HG02852 (cell line): ENCODE measurements around the gene OTC.

Source experiments
- ATAC-seq: cut with Tn5 transposase; IDR thresholded peaks from one replicate; pipeline ENCODE4 v1.9.1; 2021; ENCODE audit warnings: mild to moderate bottlenecking, moderate library complexity; ENCODE audit not compliant: unreplicated experiment

Gene OTC

GRCh38 chrX:38356401-38356800, 4.0 kb downstream of the OTC start:
- no peak for ATAC-seq

DNA sequence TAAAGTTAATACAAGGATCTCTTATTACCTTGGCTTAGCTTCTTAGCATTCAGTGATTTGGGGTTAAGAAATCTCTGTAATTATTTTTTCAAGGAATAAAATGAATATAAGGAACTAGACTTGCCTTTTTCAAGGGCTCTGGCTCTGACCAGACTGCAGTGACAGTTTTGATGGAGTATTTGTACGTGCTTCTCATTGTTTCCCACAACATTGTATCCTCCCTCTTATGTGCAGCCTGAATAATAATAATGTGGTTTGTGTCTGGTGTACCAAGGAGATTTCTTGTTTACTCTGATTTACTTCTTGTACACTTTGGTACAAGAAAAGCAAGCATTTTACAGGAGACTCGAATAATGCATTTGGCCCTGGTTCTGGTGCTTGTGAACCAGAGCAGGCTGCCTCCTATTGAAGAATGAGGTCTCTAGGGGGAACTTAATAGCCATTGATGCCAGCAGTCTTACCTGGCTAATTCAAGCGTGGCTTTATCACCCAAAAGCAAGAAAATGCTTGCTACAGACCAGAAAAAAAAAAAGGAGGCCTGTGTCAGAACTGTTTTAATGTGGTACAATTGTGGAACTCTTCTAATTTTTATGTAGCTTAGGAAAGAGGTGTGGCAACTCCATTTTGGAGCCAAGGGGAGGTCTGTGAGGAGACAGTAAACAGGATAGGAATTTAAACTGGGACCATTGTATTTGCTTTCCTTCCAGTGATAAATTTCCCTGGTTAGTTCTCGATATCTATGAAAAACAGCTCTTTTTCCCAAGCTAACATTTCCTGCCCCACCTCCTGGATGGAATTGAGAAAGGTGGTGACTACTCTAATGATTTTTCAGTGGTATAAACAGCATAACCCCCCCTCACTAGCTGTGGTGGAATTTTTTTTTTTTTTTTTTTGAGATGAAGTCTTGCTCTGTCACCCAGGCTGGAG, 5.6 kb downstream of the OTC start:
- no peak for ATAC-seq

GRCh38 chrX:38363046-38363445, 10.6 kb downstream of the OTC start:
- ATAC-seq, result no peak

DNA sequence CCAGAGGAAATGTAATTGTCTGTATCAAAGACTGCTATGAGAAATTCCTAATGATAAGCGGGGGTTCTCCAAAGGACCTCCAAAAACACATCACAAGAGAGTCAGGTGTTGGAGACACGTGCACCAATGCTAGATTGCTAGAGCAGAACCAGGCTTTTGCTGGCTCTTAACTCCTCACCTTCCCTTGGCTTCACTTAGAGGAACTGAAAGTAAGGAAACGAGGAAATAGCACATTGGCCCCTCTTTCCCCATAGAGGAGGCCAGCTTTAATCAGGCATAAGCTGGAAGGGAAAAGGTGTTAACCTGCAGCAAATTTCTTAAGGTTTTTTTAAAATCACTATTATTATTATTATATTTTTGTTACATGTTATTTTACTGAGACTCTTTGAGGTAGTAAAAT, 13.6 kb downstream of the OTC start:
- ATAC-seq, result no peak

DNA sequence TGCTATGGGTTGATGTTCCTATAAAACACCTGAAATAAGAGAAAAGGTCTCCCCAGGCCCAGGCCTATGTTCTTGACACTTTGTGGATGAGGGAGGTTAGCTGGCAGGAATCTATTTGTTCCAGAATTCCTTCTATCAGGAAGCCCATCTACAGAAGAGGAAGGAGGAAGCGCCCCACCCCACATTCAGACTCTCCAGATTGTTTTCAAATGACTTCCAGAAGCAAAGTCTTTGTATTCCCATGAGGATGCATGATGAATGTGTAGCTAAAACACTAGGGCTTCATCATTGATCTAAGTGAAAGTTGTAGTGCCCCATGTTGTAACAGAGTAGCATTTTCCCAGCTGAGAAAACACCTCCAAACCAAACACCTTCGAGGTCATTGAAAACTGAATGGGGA, 16.4 kb downstream of the OTC start:
- ATAC-seq, result no peak

DNA sequence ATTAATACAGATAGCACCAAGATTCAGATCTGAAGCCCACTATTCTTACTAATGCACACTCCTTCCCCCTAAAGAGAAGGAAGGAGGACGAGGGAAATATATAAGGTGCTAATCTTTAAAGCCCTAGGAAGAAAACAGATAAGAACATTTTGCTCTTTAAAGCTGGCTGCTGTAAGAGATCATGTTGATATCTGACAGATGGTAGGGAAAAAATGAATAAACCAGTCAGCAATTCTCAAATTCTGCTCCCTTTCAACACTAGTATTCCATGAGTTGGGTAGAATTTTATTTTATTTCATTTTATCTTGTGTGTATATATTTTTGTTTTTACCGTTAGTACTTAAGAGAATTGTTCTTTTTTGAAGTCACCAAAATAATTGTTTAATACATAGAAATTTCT, 19.2 kb downstream of the OTC start:
- no peak for ATAC-seq

DNA sequence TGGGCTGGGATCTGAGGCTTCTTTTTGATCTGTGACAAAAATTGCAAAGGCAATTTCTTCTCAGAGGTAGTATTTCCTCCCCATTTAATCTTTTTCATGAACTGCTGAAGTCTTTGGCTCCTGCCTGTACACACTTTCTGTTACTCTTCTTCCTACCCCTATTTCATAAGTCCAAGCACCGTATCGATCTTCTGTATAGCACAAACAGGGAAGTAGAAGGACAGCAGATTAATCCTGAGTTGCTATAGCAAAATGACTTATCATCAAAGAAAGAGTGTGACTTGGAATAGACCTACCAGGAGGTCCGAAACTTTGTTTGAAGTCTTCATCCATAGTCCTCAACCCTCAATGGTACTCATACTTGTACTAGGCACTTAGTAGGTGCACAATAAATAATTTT, 22.0 kb downstream of the OTC start:
- ATAC-seq, result no peak

GRCh38 chrX:38375891-38376290, 23.5 kb downstream of the OTC start:
- ATAC-seq, result no peak

GRCh38 chrX:38376747-38377146, 24.3 kb downstream of the OTC start:
- no peak for ATAC-seq

DNA sequence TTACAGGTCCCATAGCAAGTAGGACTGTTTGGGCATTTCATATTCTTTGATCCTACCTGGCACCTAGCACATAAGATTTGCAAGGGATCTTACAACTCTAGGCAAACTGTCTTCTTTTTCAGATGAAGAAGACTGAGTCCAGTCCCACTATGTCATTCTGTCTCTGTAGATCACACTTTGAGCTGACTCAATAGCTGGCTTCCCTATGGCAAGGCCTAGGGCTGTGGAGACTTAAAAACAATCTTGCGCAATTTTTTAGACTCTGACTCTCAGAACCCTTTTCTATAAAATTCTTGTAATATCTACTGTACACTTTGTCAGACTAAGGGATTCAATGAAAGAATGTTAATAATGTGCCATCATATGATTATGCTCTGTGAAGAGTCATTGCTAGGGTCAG, 26.7 kb downstream of the OTC start:
- ATAC-seq, result no peak

DNA sequence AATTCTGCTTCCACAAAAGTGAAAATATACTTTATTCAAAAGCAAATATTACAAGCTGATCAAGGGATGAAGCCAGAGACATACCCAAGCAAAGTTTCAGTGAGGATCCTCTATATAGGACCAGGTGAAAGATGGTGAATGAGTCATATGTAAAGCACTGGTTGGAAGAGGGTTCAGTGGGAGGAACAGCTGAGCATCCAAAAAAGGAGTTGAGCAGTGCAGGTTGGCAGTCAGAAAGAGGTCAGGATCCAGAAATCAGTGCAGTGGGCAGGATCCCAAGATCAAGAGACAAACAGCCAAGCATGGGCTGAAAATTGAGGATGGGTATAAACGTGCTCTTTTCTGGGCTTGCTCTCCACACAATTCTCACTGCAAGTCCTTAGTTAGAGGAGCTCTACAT, 30.3 kb downstream of the OTC start:
- no peak for ATAC-seq

GRCh38 chrX:38400389-38400910, 48.0 kb downstream of the OTC start:
- ATAC-seq, result no peak

- ATAC-seq, result no peak
Observed at GRCh38 chrX:38402118-38402517, 49.7 kb downstream of the OTC start.

DNA sequence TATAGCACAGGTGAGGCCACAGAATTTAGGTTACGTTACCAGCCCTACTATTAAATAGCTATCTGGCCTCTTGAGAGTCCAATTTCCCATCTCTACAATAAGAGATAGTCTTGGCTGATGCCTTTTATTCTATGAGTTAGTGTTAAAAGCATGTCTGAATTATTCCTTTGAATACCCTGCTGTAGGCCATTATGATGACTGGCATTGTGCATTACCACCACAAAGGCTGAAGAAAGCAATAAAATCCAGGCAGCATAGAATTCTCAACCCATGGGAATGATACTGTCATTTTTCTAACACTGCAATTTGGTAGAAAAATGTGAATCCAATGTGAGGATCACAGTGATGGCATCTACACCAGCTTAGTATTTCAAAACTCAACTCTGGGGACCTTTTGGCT, 51.4 kb downstream of the OTC start:
- no peak for ATAC-seq

- no peak for ATAC-seq
Observed at GRCh38 chrX:38407126-38407525, 54.7 kb downstream of the OTC start.

GRCh38 chrX:38409289-38409688, 56.9 kb downstream of the OTC start:
- no peak for ATAC-seq

- ATAC-seq, result no peak
Observed at GRCh38 chrX:38426785-38427184, 74.4 kb downstream of the OTC start.

GRCh38 chrX:38431525-38431924, 79.1 kb downstream of the OTC start:
- no peak for ATAC-seq

- ATAC-seq, result no peak
Observed at GRCh38 chrX:38435130-38435529, 82.7 kb downstream of the OTC start.

- ATAC-seq, result no peak
Observed at GRCh38 chrX:38437093-38437492, 84.7 kb downstream of the OTC start.

GRCh38 chrX:38438321-38438720, 85.9 kb downstream of the OTC start:
- no peak for ATAC-seq

GRCh38 chrX:38452603-38453002, 100.2 kb downstream of the OTC start:
- no peak for ATAC-seq

DNA sequence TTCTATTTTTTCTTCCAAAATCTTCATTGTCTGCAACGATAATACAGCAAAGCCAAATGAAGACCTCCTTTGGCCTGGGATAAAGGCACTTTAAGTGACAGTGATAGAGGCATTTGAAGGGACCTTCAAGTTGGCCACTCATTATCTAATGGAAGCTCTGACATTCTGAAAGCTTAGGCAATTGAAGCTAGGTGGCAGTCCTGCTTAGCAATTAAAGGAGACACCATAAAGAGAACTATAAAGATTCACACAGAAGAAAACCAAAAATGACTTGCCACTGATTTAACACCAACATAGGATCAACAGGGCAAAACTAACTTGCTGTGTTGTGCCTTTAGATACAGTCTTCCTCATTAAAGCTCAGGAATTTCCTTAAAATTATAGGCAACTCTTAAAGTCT, 105.7 kb downstream of the OTC start:
- no peak for ATAC-seq
